CD4-positive, alpha-beta T cell treated with Interleukin-10 for 1 hour (primary cell): ENCODE data around the gene CTBP1.
"Not testable (repeated sequence)": the region's sequence is repeated elsewhere in the genome, so short reads cannot be mapped to it uniquely, and the experiment has no call there.

Experiments used
- DNase-seq: peaks from one replicate; pipeline ENCODE4 v3.0.0-alpha.2; 2020

CTBP1 gene

DNA sequence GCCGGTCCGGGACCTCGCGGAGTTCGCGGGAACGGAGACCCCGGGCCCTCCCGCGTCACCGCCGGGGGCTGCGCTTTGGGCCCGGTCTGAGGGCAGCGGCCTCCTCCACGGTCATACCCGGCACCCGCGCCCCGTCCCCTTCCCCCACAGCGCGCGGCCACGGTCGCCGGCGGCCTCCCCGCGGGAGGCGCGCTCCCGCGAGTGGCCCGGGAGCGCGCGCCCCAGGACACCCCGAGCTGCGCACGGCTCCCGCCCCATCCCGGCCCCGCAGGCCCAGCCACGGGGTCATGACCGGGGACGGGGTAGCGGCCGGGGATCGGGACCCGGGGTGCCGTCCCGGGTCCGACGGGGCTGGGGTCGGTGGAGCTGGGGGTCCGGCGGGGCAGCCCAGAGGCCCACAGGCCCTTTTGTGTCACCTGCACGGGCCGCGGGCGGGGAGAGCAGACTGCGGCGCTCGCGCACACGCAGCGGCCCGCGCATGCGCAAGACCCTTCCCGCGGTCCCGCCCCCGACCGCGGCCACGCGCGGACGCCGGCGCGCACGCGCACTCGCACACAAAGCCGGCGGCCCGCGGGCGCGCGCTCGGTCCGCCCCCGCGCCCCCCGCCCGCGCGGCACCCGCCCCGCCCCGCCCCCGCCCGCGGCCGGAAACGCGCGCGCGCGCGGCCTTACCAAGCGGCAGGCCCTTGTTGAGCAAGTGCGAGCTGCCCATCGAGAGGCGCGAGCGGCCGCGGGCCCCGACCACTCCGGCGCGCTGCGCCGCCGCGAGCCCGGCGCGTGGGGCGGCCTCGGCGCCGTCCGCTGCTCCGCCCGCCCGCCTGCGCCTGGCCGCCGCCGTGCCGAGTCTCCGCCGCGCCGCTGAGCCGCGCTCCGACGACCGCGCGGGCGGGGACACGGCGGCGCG, at the start of gene CTBP1:
Gene CTBP1 (minus strand): TSS at position 886 of the 903 bp plus-strand sequence. CDS start 7,799 bp downstream, outside the sequence.
- DNase-seq, result peak; percentile 89

GRCh38 chr4:1298461-1298860, 49.5 kb upstream of the CTBP1 start:
- no peak for DNase-seq

- no peak for DNase-seq
These were observed 48.8 kb upstream of the CTBP1 start for GRCh38 chr4:1297456-1298325.

GRCh38 chr4:1297023-1297395, 48.1 kb upstream of the CTBP1 start:
- DNase-seq, result no peak

GRCh38 chr4:1296324-1297022, 47.5 kb upstream of the CTBP1 start:
- no peak for DNase-seq

DNA sequence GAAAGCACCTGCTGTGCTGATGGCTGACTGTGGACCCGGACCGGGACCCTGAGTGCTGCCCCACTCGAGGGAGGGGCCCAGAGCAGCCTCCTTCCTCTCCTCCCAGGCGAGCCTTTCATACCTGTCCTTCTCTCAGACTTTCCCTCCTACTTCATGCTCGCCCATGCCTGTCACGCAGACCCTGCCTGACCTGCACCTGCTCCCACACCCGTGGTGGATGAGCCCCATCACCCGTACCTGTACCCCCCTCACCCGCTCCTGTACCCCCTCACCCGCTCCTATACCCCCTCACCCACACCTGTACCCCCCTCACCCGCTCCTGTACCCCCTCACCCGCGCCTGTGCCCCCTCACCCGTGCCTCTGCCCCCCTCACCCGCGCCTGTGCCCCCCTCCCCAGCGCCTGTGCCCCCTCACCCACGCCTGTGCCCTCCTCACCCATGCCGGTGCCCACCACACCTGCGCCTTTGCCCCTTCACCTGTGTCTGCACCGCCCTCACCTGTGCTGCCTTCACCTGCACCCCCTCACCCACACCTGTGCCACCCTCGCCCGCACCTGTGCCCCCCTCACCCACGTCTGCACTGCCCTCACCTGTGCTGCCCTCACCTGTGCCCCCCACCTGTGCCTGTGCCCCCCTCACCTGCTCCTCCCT, 46.6 kb upstream of the CTBP1 start:
- no peak for DNase-seq

GRCh38 chr4:1294891-1295290, 46.0 kb upstream of the CTBP1 start:
- DNase-seq, result no peak

- no peak for DNase-seq
These were observed 45.5 kb upstream of the CTBP1 start for GRCh38 chr4:1294424-1294823.

DNA sequence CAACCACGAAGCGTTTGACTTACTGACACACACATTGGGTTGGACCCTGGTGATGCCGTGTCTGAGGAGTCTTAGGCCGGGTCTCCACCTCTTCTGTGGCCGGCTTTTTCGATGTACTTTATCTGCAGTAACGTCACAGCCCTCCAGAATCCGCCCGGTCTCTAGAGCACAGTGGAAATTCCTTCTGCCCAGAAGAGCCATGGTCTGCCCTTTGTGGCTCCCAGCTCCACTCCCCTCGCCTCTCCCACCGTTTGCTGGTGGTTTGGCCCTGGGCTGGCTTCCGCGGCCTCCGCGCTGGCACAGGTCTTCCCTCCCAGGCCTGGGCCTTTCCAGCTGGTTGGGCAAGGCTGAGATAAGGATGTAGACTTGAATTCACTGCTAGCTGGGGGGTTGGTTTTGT, 45.1 kb upstream of the CTBP1 start:
- no peak for DNase-seq

- no peak for DNase-seq
These were observed 44.6 kb upstream of the CTBP1 start for GRCh38 chr4:1293531-1293941.

DNA sequence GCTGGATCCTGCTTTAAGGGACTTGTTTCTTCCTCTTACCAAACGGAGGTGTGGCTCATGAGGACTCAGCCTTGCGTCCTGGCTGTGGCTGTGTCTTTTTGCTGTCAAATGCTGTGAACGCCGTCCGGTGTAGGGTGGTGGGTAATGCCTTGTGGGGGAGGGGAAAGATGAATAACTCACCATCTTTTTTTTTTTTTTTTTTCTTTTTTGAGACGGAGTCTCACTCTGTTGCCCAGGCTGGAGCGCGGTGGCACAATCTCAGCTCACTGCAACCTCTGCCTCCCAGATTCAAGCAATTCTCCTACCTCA, 43.7 kb upstream of the CTBP1 start:
- not testable (repeated sequence) for DNase-seq

DNA sequence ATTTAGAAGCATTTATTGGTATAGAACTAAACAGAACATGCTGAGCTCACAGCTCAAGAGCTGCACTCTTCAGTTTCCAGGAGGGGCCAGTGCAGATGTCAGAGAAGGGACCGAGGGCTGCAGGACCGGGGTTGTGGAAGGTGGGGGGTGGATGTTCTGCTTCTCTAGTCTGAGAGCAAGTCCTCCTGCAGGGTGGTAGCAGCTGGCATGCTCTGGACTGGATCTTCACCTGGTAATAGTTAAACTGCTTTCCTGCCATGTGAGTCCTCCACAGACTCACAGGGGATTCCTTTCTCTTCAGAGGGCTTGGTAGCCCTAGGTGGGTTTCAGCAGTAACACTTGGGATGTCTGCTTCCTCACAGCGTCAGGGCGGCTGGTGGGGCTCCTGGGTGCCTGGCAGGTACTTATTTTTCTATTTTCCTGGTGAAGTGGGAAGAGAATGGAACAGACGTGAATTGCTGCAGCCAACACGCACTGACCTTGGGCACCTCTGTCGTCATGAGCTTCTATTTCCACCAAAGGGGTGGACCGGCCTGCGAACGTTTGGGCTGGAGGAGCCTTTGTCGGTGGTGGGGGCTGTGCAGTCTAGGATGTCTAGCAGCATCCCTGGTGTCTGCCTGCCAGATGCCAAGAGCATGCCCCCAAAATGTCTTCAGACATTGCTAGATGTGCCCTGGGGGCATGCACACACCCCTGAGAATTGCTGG, 43.2 kb upstream of the CTBP1 start:
- DNase-seq, result no peak

GRCh38 chr4:1291091-1291490, 42.2 kb upstream of the CTBP1 start:
- no peak for DNase-seq

DNA sequence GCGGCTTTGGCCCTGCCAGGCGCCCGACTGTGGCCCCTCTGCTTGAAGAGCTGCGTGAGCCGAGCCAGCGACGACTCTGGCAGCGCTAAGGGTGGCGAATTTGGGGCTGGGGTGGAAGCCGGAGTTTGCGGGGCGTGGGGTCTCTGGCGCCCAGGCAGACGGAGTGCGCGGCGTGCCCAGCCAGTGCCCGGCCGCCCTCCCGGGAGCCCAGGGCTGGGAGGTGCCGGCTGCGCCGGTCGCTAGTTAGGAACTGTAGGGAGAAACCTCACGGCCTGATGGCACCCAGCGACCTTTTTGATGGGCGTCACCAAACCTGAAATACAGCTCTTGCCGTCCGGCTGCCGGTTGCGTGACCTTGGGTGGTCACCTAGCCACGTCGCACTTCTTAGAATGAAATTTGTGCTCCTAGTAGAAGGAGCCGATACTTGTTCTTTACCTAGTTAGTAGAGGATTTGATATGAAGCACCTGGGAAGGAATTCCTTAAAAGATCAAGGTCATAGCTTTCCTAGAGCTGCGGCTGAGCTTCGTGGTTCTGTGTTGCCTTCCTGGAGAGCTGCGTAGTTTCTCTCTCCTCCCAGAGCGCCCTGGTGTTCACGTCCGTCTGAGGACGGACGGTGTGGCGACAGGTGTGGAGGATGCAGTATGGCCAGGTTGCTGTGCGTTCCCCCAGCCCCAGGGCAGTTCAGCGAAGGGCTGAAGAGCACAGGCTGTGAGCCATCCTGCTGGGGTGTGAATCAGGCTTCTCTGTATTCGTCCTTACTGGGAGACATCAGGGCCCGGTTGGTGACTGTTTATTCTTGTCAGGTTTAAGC, 41.4 kb upstream of the CTBP1 start:
- peak; percentile 16 for DNase-seq

GRCh38 chr4:1289207-1290164, 40.6 kb upstream of the CTBP1 start, which contains the start of gene MAEA:
MAEA (plus strand) TSS chr4:1289891; CDS start chr4:1289914, 23 bp downstream.
- DNase-seq, result peak; percentile 97

DNA sequence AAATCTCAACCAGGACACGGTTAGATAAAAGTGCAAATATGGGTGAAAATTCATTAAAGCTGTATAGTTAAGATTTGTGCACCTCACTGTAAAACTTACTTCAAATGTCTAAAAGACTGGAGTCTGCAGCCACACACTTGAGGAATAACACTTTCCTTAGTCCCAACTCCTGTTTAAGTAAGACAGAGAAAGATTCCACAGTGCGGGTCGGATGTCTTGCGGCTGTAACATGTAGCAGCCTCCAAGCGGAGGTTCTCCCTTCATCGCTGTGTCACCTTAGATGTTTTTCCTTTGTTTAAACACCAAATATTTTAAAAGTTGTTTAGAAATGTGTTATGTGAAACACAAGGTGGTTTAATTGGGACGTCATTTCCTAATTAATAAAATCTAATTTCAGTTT, 39.9 kb upstream of the CTBP1 start:
- DNase-seq, result no peak

GRCh38 chr4:1285790-1286553, 37.0 kb upstream of the CTBP1 start:
- peak; percentile 45 for DNase-seq

- DNase-seq, result no peak
These were observed 36.3 kb upstream of the CTBP1 start for GRCh38 chr4:1285151-1285789.

GRCh38 chr4:1283711-1284110, 34.8 kb upstream of the CTBP1 start:
- no peak for DNase-seq
